ENCODE results near the gene C18orf32.
"Not testable (repeated sequence)": the region's sequence is repeated elsewhere in the genome, so short reads cannot be mapped to it uniquely, and the experiment has no call there.

C18orf32 gene

DNA sequence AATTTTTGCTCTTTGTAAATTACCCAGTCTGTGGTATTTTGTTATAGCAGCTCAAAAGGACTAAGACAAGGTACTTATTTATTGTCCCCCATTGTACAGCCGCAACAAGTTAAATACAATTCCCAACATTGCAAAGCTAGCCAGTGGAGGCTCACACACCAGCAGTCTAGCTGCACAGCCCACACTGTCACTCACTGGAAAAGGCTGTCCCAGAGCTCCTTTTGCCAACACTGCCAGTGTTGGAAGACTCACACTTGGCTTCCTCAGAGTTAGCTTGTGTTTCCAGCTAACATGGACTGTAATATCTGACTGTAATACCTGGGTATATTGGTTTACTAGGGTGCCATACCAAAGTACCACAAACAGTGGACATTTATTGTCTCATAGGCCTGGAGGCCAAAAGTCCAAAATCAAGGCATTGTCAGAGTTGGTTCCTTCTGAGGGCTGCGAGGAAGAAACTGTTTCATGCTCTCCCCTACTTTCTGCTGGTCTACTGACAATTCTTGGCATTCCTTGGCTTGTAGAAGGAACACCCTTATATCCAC lies 19.9 kb downstream of the C18orf32 start:
- no peak for DNase-seq

DNA sequence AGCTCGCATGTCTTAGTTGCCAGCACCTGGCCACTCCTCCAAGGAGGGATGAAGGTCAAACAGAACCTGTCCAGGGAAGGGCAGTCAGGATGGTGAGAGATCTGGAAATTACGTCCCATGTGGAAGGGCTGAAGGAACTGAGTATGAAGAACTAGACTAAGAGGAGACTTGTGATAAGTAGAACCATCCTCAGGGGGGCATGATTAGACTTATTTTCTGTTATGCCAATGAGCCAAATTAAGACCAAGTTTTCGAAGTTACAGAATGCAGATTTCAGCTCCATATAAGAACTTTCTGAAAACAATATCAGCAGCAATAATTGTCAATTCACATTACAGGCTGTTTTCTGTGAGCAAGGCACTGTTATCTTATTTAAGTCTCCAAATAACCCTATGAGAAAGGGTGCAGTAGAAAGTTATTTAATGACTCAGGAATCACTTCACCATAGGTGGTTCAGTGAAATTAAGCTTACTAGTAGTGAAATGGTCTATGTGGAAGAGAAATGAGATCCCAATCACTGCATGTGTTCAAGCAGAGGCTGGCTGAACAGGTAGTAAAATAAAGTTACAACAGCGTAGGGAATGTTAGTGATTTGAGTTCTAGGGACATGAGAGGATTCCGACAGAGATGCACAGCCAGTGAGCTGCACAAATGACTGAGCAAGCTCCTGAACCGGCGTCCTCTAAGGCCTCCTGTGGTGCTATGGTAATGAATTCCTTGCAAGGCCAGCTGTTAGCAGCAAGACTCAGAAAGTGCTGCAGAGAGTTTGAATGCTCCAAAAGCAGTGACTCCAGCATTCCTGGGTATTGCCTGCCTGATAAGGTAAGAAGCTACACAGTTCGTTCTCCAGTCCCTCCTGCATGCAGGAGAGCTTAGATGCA lies 22.1 kb downstream of the C18orf32 start:
- no peak for DNase-seq

DNA sequence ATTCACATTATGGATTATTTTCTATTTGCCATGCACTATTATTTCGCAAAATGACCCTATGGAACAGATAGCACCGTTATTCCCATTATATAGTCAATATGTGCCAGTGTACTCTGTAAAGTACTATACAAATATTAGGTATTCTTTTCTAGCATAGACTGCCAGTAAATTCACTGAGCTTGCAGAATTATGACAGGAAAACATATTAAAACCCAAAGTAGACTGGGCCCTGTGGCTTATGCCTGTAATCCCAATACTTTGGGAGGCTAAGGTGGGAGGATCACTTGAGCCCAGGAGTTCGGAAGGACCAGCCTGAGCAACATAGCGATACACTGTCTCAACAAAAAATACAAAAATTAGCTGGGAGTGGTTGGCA lies 25.4 kb downstream of the C18orf32 start:
- no peak for DNase-seq

DNA sequence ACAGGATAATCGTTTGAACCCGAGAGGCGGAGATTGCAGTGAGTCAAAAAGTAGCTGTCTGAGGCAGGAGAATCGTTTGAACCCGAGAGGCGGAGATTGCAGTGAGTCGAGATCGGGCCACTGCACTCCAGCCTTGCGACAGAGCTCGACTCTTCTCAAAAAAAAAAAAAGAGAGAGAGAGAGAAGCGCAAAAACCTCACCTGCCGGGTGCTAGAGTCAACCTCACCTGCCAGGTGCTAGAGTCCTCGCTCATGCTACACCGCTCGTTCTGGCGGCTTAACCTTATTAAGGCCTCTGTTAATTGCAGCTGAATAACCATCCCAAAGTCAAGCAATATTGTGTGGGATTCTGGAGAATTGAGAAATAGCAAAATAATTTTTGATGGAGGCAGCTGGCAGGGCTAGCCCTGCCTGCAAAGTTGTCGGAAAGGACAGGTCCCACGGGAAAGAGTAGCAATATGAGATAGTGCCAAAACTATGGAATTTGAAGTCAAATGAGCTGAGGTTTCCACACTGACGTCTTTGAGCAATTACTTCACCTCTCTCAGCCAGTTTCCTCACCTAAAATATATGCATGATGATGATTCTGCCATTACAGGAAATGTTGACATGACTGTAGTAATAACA lies 25.9 kb downstream of the C18orf32 start:
- no peak for DNase-seq

DNA sequence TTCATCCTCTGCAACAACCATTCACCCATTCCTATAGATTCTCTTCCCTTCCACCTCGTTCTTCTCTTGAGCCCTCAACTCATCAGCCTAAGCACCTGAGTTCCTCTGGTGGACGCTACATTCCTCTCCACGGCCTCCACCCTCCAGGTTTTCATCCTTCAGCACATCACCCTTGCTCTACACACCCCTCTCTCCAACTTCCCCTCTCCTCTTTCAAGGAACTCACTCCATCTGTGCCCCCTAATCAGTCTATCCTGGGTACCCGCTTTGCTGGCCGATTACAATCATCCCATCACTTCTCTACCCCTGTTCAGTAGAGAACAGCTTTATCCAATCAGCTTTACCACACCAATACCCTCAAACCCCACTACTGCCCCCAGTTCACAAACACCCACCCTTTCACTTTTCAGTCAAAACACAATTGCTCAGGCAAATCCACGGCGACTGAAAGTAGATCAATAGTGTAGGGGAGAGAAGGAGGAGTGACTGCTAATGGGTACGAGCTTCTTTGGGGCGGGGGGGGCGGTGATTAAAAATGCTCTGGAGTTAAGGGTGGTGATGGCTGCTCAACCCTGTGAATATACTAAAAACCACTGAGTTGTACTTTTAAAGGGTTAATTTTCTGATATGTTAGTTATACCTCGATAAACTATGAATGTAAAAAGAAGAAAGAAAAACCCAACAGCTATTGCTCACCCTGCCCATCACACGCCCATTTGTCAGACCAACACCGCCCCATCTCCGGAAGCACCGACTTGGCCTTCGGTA lies 27.4 kb downstream of the C18orf32 start:
- DNase-seq, result no peak

DNA sequence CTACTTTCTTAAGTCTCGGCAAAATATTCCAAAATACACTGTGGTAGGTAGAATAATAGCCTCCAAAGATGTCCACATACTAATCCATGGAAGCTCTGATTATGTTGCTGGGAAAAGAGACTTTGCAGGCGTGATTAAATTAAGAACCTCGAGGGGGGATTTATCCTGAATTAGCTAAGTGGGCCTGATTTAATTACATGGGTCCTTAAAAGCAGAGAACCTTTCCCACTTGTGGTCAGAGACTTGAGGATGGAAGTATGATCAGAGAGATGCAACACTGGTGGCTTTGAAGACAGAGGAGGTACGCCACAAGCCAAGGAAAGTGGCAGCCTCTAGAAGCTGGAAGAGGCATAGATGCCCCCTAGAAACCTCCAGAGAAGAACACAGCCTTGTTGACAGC lies 29.4 kb downstream of the C18orf32 start:
- DNase-seq, result no peak

DNA sequence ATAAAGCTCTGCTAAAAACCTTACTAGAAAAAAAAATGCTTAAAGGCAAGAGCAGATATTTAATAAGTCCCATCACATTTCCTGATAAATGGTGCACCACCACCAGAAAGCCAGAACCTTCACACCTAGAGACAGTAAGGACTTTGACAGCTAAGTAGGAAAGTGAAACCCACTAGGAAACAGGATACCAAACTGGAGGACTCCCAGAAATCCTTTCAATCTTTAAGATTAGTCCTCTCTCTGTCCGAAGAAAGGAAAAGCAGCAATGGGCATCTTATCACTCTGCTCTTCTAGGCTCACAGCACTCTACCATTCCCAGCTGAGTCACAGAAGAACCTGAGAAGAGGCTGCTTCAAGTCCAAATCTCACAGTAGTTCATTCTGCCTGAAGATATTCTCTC lies 30.2 kb downstream of the C18orf32 start:
- DNase-seq, result no peak

DNA sequence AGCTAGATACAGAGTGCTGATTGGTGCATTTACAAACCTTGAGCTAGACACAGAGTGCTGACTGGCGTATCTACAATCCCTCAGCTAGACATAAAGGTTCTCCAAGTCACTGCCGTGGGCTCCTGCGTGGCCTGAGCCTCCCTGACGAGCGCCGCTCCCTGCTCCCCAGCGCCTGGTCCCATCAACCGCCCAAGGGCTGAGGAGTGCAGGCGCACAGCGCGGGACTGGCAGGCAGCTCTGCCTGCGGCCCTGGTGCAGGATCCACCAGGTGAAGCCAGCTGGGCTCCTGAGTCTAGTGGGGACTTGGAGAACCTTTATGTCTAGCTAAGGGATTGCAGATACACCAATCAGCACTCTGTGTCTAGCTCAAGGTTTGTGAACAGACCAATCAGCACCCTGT lies 34.5 kb downstream of the C18orf32 start:
- DNase-seq, result not testable (repeated sequence)

DNA sequence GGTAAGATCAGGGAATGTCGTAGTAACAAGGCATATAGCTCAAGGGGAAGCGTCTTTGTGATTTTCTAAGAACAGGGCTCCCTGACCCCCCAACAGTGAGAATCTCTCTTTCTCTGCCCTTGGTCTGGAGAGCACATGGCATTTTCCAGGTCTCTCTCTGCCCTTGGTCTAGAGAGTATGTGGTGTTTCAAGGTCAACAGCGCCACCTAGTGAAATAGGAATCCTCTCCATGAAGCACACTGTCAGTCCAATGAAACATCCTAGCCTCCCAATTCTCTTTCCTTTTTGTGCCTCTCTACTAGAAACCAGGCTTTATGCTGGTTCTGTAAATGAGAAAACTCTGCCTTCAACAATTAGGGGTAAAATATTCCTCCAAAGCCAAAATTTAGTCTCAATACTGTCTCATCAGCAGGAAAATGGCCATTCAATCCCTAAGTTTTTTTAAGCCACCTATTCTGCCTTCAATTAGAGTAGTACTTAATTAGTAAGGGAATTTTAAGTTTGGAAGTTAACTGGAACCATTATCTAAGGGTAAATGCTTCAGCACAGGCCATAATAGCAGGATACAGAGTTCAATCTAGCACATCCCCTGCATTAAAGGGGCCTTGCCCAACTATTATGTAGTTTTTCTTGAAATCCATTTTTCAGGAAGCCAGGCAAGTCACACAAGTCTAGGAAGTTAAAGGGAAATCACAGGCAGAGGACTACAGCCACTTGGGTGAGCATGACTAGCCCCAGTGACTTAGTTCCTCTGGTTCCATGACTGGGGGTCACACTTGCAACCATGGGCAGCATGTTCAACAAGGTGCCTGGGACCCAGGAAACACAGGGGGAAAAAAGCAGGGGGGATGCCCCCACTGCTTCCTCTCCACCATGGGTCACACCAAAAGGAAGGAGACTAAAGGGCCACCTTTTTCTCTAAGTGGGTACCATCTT lies 39.0 kb downstream of the C18orf32 start:
- no peak for DNase-seq

DNA sequence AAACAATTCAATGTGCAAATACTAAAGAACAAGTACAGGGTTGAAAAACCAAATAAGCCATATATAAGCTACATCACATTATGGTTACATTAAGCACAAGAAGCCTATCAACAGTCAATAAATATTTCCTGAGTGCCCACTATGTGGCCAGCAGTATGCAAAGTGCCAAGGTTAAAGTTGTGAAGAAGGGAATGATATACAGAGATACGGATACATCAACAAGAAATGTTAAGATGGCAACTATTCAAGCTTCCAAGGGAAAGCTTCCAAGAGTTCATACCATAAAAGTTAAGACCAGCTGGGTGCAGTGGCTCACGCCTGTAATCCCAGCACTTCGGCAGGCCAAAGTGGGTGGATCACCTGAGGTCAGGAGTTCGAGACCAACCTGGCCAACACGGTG lies 40.6 kb downstream of the C18orf32 start:
- no peak for DNase-seq

DNA sequence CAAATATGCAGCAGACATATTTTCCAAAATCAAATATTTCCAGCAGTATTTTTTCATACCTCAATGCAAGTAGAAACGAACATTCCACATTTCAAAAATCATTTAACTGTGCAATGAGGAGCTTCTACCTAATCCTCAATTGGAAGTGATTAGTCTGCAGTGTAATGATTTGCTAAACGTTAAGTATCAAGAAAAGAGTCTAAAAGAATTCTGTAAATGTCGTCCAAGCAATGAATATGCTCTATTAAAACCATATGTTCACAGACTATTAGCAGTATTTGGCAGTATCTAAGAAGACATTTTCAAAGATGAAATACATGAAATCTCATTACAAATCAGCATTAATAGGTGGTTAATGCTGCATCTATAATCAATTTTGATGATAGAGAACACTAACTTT lies 42.5 kb downstream of the C18orf32 start:
- no peak for DNase-seq

DNA sequence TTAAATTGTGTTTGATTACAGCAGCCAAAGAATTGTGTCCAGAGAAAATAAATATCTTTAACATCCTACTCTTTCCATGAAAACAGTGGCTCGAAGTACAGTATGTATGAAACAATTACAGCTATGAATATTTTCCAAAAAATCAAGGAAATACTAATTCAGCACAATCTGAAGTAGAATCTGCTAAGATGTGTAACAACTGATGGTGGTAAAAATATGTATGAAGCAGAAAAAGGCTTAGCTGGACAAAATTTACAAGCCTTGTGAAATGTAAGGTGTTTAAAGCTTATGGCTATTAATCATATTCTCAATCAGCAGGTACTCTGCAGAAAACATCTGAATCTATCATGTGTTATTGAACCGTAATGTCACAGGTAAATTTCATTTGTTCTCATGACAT lies 43.2 kb downstream of the C18orf32 start:
- no peak for DNase-seq

DNA sequence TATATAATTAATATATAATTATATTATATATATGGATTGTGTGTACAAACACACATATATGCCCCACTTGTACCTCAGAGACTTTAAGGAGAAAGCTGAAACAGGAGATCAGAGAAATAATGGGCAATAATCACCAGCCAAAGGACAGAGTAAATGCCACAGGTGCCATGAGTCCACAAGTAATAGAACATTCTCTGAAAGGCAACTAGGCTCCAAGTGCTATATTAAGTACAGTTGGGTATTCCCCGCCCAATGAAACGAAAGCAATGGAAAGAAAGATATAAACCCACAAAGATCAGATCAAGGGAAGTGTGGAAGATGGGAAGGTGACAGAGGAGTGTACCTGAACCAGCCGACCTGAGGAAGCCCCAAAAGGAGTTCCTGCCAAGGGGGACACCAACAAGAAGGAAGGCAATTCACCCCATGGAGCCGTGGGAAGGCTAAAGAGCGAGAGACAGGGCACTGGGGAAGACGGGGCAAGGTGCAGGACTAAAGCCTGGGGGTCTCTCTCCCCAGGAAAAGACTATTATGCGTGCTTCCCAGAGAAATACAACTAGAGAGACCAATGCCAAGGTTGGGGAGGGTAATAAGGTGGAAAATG lies 45.6 kb downstream of the C18orf32 start:
- no peak for DNase-seq

DNA sequence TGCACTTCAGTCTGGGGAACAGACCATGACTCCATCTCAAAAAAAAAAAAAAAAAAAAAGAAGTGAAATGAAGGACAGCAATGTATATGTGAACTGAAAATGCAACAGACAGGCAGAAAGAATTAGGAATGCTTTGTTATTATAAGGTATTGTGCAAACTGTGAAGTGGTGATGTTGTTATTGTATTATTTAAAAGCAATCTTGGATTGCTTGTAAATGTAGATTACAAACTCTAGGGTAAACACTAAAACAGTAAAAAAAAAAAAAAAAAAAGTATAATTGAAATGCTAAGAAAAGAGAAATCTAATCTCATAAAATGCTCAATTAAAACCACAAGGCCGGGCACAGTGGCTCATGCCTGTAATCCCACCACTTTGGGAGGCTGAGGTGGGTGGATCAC lies 51.9 kb downstream of the C18orf32 start:
- no peak for DNase-seq

DNA sequence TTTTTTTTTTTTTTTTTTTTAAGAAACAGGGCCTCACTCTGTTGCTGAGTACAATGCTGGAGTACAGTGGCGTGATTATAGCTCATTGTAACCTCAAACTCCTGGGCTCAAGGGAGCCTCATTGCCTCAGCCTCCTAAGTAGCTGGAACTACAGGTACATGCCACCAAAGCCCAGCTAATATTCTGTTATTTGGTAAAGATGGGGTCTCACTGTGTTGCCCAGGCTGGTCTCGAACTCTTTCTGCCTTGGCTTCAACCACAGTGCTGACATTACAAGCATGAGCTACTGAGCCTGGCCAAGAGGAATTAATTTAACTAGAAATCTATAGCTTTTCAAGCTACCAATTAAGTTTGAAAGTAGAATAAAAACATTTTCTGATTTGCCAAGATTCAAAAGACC lies 54.4 kb downstream of the C18orf32 start:
- no peak for DNase-seq

DNA sequence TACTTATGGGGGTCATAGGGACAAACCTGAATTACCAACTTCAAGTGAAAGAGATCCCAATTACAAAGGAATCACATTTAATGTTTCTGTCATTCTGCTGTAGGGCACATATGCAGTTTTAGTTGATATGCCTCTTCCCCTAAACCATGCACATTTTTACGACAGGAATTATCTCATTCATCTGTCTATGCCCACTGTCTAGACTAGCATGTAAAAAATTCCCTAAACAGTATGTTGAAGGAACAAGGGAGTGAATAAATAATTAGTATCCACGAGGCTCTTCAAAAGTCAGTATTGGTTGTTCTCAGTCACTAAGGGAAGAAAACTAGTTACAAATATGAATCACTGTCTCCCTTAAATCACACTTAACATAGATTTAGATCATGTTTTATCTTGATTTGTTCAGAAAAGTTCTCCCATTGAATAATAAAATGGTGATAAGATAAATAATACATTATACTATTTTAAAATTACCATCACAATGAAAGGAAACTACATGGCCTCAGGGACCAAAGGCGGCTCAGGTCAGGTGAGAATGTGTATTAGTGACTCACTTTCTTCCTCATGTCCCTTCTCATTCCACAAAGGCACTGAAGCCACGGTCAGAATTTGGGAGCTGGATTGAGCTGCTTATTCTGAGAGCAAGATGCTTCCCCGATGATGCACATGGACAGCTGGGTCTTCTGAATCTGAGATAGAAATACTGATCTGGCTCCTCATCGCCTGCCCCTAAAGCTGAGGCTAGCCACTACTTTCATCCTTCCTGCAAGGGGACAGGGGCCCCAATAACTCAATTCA lies 55.7 kb downstream of the C18orf32 start:
- DNase-seq, result no peak
